Measurements from ENCODE around the gene DRAP1.
"Not testable (repeated sequence)": the region's sequence is repeated elsewhere in the genome, so short reads cannot be mapped to it uniquely, and the experiment has no call there.

The DRAP1 gene

DNA sequence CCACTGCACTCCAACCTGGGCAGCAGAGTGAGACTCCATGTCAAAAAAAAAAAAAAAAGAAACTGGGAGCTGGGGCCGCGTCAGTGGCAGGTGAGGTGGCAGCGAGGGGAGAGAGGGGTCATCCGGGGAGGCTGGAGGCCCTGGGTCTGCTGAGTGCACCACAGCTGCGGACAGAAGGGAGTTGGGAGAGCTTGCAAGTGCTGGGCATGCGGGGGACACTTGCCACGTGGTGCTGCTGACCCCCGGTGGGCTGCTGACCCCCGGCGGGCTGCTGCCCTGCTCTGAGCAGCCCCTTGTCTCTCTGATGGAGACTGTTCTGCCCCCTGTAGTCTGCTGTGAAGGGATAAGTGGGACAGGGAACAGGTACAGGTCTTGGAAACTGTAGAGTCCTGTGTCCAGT is 2.6 kb downstream of the DRAP1 start:
- no peak for DNase-seq
- in situ Hi-C loops (cut with MboI; ENCODE audit: low pct_unique_long_range_greater_than_20kb, low sequenced_read_pairs) = no loop called here

DNA sequence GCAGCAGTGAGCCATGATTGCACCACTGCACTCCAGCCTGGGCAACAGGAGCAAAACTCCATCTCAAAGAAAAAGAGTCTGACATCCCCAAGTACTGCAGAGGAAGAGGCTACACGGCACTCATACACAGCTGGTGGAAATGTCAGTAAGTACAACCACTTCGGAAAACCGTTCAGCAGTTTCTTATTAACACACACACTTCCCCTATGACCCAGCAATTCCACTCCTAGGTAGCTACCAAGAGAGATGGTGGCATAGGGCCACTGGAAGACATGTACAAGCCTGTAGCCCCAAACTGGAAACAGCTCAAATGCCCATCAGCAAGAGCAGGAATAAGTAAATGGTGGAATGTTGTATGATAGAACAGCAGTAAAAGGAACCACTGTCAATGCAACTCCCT is 3.3 kb downstream of the DRAP1 start:
- in situ Hi-C loops (cut with MboI; ENCODE audit: low pct_unique_long_range_greater_than_20kb, low sequenced_read_pairs) = no loop called here

DNA sequence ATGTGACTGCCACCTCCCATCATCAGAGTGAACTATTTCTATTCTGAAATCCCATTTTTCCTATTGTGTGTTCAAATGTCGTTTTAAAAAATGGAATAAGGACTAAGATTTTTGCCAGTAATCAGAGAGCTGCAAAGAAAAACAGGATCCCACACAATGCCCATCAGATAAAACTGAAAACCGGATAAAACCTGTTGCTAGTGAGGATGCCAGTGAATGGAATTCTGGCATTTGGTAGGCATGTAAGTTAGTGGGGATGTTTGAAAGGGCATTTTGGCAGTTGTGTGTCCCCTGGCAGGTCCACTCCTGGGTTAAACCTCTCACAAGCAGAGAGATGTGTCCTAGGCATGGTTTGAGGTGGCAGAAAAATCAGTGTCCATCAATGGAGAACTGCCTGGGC is 6.2 kb downstream of the DRAP1 start:
- DNase-seq = no peak
- in situ Hi-C loops (cut with MboI; ENCODE audit: low pct_unique_long_range_greater_than_20kb, low sequenced_read_pairs) = no loop called here

More for the DNA sequence above, 3.3 kb downstream of the DRAP1 start:
- no peak for DNase-seq

GRCh38 chr11:65927904-65928397 is 8.7 kb downstream of the DRAP1 start:
- in situ Hi-C loops (cut with MboI; ENCODE audit: low pct_unique_long_range_greater_than_20kb, low sequenced_read_pairs) = no loop called here
- DNase-seq = peak; percentile 78

DNA sequence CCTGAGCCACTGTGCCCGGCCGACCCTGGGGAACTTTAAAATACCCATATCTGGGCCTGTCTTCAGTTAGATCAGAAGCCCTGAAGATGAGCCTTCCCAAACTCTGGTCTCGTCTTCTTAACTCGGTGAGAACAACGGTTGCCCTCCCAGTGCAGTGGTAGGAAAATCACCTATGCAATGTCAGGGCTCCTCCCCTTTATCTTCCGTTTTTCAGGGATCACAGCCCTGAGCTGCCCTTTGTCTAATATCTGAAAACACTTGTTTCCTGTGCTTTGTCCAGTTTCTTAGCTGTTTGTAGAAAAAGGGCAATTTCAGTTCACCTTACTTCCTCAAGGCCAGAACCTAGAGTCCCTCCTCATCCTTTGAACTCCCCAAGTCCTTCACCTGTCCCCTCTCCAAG is 9.4 kb downstream of the DRAP1 start:
- in situ Hi-C loops (cut with MboI; ENCODE audit: low pct_unique_long_range_greater_than_20kb, low sequenced_read_pairs) = no loop called here
- no peak for DNase-seq

DNA sequence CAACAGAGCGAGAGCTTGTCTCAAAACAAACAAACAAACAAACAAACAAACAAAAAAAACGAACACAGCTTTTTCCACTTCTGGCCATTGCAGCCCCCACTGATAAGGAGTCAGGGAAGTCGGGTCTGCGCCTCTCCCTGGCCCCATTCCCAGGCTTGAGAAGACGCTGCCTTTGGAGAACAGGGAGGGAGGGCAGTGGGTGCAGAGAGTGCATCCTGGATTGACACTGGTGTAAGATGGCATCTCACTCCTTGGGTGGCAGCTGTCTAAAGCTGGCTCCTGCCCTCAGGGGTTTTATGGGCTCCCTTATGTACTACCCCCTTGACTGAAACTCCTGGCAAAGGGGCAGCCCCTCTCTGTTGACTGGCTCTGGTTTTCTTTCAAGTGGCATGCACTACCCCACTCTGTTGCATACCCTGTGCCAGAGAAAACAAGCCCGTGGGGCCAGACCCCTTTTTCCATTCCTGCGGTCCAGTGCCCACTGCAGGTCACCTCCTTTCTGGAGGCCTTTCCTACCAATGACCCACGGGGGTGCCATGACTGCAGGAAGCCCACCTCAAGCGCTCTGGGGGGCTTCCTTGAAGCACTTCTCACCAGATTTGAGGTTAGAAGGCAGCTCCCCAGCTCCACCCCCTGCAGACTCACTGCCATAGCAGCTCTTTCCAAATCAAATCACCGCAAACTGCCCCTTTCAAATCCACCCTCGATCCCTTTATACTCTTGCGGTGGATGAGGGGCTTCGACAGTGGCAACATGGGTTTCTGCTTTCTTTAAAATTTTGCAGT is 12.7 kb downstream of the DRAP1 start:
- in situ Hi-C loops (cut with MboI; ENCODE audit: low pct_unique_long_range_greater_than_20kb, low sequenced_read_pairs) = no loop called here
- no peak for DNase-seq

- in situ Hi-C loops (cut with MboI; ENCODE audit: low pct_unique_long_range_greater_than_20kb, low sequenced_read_pairs) = no loop called here
- peak; percentile 40 for DNase-seq
Measured at GRCh38 chr11:65932558-65932919, 13.3 kb downstream of the DRAP1 start.

GRCh38 chr11:65934014-65934413 is 14.8 kb downstream of the DRAP1 start:
- no peak for DNase-seq
- in situ Hi-C loops (cut with MboI; ENCODE audit: low pct_unique_long_range_greater_than_20kb, low sequenced_read_pairs) = no loop called here

DNA sequence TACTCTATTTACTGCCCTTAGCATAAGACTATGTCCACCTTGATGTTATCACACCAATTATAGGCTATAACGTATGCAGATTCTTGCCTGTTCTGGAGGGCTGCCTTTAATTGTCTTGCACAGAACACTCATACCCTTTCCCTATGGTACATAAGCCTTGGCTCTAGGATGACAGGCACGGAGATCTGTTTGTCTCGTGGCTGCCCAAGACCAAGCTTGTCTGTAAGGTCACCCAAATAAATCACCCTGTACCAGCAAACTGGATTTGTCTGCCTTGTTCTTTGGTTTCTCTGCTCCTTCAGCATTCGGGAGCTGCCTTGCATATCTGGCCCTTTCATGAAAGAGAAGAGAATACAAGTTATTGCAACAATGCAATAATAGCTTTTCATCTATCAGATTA is 18.5 kb downstream of the DRAP1 start:
- in situ Hi-C loops (cut with MboI; ENCODE audit: low pct_unique_long_range_greater_than_20kb, low sequenced_read_pairs) = no loop called here
- no peak for DNase-seq

- no peak for DNase-seq
- in situ Hi-C loops (cut with MboI; ENCODE audit: low pct_unique_long_range_greater_than_20kb, low sequenced_read_pairs) = no loop called here
Measured at GRCh38 chr11:65941720-65942310, 22.6 kb downstream of the DRAP1 start.

GRCh38 chr11:65942531-65942930 is 23.3 kb downstream of the DRAP1 start:
- DNase-seq = no peak
- in situ Hi-C loops (cut with MboI; ENCODE audit: low pct_unique_long_range_greater_than_20kb, low sequenced_read_pairs) = no loop called here

- in situ Hi-C loops (cut with MboI; ENCODE audit: low pct_unique_long_range_greater_than_20kb, low sequenced_read_pairs) = no loop called here
- DNase-seq = no peak
Measured at GRCh38 chr11:65944191-65944590, 25.0 kb downstream of the DRAP1 start.

DNA sequence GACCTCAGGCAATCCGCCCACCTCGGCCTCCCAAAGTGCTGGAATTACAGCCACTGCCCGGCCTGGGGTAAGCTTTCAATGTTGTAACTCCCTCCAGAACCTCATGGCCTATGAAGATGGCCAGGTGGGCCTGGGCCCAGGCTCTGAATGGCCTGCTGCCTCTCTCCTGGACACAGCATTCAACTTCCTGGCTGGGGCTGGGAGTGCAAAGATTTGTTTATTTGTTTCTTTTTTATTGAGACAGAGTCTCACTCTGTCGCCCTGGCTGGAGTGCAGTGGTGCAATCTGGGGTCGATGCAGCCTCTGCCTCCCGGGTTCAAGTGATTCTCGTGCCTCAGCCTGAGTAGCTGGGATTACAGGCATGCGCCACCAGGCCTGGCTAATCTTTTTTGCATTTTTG is 25.5 kb downstream of the DRAP1 start:
- in situ Hi-C loops (cut with MboI; ENCODE audit: low pct_unique_long_range_greater_than_20kb, low sequenced_read_pairs) = no loop called here

DNA sequence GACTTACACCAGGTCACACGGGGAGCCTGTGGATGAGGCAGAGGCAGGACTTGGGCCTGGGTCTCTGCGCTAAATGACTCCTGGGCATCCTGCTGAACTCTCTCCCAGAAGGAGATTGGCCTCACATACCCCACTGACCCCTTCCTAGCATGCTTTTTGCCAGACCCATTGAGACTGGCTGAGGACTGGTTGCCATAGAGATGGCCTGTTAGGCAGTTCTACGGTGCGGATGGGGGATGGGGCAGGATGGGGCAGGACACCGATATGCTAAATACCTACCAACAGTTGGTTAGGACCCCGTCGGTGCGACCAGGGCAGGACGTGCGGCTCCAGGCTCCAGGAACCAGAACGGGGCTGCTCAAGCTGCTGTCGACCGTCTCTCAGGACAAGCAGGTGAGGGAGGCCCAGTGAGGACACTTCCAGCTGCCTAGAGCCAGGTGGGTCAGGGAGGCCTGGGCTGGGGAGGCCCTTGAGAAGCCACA is 26.2 kb downstream of the DRAP1 start, which contains the start of gene TSGA10IP:
Gene TSGA10IP, plus strand, starts transcription at position 51 of the 482 bp plus-strand sequence. Its CDS starts 196 bp downstream, at position 247.
- DNase-seq = no peak

More for the DNA sequence above, 25.5 kb downstream of the DRAP1 start:
- DNase-seq = no peak

GRCh38 chr11:65945941-65946558 is 26.8 kb downstream of the DRAP1 start:
- in situ Hi-C loops (cut with MboI; ENCODE audit: low pct_unique_long_range_greater_than_20kb, low sequenced_read_pairs) = no loop called here
- DNase-seq = no peak

More for the DNA sequence above, 26.2 kb downstream of the DRAP1 start, which contains the start of gene TSGA10IP:
- in situ Hi-C loops (cut with MboI; ENCODE audit: low pct_unique_long_range_greater_than_20kb, low sequenced_read_pairs) = no loop called here

GRCh38 chr11:65946655-65947054 is 27.4 kb downstream of the DRAP1 start:
- no peak for DNase-seq
- in situ Hi-C loops (cut with MboI; ENCODE audit: low pct_unique_long_range_greater_than_20kb, low sequenced_read_pairs) = no loop called here

GRCh38 chr11:65947133-65947532 is 27.9 kb downstream of the DRAP1 start:
- in situ Hi-C loops (cut with MboI; ENCODE audit: low pct_unique_long_range_greater_than_20kb, low sequenced_read_pairs) = no loop called here
- DNase-seq = no peak

GRCh38 chr11:65947603-65948125 is 28.4 kb downstream of the DRAP1 start:
- no peak for DNase-seq
- in situ Hi-C loops (cut with MboI; ENCODE audit: low pct_unique_long_range_greater_than_20kb, low sequenced_read_pairs) = no loop called here

DNA sequence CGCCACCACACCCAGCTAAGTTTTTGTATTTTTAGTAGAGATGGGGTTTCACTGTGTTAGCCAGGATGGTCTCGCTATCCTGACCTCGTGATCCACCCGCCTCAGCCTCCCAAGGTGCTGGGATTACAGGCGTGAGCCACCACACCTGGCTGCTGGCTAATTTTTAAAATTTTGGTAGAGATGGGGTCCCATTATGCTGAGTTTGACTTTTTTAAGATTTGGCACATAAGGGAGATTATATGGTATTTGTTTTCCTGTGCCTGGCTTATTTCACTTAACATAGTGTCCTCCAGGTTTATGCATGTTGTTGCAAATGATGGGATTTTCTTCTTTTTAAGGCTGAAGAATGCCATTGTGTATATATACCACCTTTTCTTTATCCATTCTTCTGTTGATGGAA is 31.5 kb downstream of the DRAP1 start:
- in situ Hi-C loops (cut with MboI; ENCODE audit: low pct_unique_long_range_greater_than_20kb, low sequenced_read_pairs); DNase-seq: not testable (repeated sequence)

DNA sequence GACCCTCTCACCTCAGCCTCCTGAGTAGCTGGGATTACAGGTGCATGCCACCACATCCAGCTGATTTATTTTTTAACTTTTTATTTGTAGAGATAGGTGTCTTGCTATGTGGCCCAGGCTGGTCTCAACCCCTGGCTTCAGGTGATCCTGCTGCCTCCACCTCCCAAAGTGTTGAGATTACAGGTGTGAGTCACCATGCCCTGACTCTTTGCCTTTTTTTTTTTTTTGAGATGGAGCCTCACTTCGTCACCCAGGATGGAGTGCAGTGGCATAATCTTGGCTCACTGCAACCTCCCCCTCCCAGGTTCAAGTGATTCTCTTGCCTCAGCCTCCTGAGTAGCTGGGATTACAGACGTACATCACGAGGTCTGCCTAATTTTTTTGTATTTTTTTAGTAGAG is 32.4 kb downstream of the DRAP1 start:
- in situ Hi-C loops (cut with MboI; ENCODE audit: low pct_unique_long_range_greater_than_20kb, low sequenced_read_pairs); DNase-seq: not testable (repeated sequence)

Measured in KBM-7 (cell line).